Stimulated activated CD4-positive, alpha-beta T cell treated with anti-CD3 and anti-CD28 coated beads, Interleukin-15, amount 100 ng/mL, for 24 hours (primary cell): ENCODE data around the gene SLC8A1.
A peak's percentile ranks its signal among the peaks of the same experiment; 100 is the strongest.
"Not testable (repeated sequence)": the region's sequence is repeated elsewhere in the genome, so short reads cannot be mapped to it uniquely, and the experiment has no call there.

Experiments
- DNase-seq: peaks from one replicate; pipeline ENCODE4 v3.0.0-alpha.2; 2020

Gene SLC8A1

GRCh38 chr2:40095000-40095399 is 356.9 kb downstream of the SLC8A1 start:
- no peak for DNase-seq

GRCh38 chr2:40094451-40094850 is 357.4 kb downstream of the SLC8A1 start:
- no peak for DNase-seq

DNA sequence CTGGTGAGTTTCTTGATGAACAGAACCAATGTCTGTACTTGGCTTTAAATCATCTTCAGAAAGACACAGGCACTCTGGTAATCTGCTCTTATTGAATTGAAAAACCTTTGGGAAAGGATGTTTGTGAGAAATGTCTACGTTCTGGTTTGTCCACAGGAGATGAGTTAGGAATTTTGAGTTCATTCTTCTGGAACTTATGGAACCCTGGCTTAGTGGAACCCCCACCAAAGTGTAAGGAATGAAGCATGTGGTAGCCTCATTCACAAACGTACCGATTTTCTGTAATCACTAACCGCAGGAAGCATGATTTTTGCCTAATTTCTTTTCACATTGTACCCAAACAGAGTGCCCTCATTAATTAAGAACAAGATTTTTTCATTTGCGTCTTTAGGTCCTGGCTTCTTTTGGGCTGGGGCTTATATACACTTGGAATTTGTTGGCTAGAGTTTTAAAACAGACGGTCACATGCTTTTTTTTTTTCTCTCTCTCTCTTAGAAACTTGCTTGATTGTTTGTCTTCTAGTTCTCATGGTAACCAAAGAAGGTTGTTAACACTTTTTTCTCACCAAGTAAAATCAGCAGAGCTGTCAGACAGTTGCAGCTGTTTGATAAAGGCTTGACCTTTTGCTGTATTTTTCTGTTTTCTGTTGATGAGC is 358.7 kb downstream of the SLC8A1 start:
- no peak for DNase-seq

DNA sequence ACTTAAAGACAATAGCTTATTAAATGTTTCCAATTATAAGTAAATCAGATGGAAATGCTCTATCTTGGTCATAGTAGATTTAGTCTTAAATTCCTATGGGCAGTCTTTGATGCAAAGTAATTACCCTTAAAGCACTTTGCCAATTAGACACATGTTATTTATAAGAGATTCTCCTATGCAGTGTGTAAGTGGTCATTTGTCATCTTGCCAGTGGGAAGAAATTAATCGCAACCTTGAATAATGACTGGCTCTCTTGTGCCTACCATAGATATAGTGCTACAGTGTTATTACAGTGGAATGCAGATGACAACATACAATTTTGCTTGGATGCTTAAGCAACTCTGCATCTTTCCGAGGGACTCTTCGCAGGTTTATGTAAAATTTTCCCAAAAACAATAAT is 361.8 kb downstream of the SLC8A1 start:
- DNase-seq, result no peak

DNA sequence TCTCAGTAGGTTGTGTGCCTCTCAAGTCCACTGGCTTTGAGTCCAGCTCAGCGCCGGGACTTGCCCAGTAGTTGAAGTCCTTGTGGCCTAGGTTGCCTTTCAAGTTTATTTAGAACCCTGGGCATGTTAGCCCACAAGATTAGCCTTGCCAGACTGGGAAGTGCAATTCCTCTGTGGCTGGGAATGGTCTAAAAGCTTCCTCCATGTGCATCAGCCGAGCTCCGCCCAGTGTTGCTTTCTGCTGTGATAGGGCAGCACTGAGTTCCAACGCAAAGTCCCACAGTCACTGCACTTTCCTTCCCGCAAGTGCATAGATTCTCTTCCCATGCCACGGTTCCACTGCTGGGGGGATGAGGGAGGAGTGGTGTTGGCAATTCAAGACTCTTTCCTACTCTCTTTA is 364.0 kb downstream of the SLC8A1 start:
- DNase-seq, result no peak

DNA sequence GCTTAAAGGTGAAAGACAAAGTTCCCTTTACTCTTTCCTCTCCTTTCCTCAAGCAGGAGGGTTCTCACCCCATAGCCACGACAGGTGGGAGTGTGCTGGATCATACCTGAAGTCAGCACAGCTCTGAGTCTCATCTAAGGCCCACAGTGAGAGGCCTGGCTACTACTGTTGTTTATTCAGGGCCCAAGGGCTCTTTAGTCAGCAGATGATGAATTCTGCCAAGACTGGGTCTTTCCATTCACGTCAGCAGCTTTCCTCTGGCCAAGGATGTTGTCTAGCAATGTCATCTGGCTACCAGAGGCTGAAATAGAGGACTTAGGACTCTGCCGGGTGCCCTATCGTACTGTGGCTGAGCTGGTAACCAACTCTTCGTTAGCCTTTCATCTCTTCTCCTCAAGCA is 364.5 kb downstream of the SLC8A1 start:
- no peak for DNase-seq

DNA sequence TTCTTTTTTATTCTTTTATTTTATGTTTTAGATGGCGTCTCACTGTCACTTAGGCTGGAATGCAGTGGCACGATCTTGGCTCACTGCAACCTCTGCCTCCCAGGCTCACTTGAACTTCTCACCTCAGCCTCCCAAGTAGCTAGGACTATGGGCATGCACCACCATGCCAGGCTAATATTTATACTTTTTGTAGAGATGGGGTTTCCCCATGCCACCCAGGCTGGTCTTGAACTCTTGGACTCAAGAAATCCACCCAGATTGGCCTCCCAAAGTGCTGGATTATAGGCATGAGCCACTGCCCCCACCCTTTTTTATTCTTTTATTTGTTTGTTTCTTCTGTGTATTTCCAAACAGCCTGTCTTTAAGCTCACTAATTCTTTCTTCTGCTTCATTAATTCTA is 366.1 kb downstream of the SLC8A1 start:
- DNase-seq, result no peak

DNA sequence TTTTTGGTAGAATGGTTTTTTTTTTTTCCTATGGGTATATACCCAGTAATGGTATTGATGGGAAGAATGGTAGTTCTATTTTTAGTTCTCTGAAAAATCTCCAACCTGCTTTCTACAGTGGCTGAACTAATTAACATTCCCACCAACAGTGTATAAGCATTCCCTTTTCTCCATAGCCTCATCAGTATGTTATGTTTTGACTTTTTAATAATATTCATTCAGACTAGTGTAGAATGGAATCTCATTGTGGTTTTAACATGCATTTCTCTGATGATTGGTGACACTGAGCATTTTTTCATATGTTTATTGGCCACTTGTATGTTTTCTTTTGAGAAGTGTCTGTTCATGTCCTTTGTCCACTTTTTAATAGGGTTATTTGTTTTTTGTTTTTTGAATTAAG is 378.6 kb downstream of the SLC8A1 start:
- not testable (repeated sequence) for DNase-seq

DNA sequence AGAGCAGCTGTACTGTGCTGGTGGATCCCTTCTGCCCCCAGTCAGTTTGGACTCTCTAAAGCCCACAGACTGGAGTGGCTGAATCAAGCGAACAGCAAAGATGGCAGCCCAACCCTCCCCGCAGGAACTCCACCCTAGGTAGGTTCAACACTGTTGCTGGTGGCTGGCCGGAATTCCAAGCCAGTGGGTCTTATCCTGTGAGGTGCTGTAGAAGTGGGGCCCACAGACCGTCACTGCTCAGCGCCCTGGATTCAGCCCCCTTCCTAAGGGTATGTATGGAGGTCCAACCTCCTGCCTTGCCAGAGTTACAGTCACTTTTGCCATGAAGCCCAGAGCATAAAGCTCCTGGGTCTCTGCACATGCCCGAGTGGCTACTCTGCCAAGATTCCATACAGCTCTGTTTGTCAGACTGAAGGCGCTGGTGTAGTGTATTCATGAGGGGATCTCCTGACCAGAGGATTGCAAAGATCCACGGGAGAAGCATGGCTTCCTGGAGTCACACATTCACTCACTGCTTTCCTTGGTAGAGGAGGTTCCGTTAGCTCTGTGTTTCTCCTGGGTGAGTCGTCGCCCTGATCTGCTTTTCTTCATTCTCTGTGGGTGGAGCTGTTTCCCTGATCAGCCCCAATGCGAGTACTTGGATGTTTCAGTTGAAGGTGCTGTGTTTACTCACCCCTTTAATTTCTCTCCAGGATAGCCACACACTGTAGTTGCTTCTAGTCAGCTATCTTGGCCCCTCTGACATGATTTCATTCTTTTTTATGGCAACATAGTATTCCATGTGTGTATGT is 379.3 kb downstream of the SLC8A1 start:
- DNase-seq, result peak; percentile 9

GRCh38 chr2:40062381-40062780 is 389.5 kb downstream of the SLC8A1 start:
- no peak for DNase-seq

DNA sequence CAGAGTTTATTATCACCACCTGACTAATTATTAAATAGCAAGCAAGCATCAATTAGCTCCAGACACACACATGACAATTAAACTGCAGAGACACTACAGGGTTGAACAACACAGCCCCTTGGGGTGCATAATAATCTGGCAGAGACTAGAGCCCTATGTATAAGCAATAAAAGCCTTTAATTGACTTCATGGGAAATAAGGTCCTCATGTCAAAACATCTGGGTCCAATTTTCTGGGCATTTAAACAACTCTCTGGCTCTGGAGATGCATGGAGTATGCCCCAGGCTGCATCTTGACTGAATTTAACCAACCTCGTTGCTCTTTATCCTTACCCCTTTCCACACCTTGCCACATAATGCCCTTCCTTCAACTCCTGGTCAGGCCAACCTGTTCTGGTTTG is 402.1 kb downstream of the SLC8A1 start:
- DNase-seq, result no peak

- no peak for DNase-seq
These were observed 403.4 kb downstream of the SLC8A1 start for GRCh38 chr2:40048506-40048905.

GRCh38 chr2:40047406-40047805 is 404.5 kb downstream of the SLC8A1 start:
- no peak for DNase-seq
